ENCODE results near the gene ENPP6.

DNA sequence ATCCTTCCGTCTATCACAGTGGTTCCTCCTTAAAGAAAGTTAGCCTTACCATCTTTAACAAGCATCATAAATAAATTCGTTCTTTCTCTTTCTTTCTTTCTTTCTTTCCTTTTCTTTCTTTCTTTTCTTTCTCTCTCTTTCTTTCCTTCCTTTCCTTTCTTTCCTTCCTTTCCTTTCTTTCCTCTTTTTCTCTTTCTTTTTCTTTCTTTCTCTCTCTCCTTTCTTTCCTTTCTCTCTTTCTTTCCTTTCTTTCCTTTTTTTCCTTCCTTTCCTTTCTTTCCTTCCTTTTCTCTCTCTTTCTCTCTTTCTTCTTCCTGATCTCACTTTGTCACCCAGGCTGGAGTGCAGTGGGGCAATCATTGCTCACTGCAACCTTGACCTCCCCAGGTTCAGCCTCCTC, 60.4 kb downstream of the ENPP6 start:
- TF ChIP-seq, protein P1, sequence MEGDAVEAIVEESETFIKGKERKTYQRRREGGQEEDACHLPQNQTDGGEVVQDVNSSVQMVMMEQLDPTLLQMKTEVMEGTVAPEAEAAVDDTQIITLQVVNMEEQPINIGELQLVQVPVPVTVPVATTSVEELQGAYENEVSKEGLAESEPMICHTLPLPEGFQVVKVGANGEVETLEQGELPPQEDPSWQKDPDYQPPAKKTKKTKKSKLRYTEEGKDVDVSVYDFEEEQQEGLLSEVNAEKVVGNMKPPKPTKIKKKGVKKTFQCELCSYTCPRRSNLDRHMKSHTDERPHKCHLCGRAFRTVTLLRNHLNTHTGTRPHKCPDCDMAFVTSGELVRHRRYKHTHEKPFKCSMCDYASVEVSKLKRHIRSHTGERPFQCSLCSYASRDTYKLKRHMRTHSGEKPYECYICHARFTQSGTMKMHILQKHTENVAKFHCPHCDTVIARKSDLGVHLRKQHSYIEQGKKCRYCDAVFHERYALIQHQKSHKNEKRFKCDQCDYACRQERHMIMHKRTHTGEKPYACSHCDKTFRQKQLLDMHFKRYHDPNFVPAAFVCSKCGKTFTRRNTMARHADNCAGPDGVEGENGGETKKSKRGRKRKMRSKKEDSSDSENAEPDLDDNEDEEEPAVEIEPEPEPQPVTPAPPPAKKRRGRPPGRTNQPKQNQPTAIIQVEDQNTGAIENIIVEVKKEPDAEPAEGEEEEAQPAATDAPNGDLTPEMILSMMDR (IDR thresholded peaks at IDR 0.05) = no peak
- no peak for TF ChIP-seq POLR2A (IDR thresholded peaks at IDR 0.05)

Data from uterus (tissue), 2 donors.